ENCODE data around the gene PPP1R15B.
A peak's percentile ranks its signal among the peaks of the same experiment; 100 is the strongest.

The PPP1R15B gene

DNA sequence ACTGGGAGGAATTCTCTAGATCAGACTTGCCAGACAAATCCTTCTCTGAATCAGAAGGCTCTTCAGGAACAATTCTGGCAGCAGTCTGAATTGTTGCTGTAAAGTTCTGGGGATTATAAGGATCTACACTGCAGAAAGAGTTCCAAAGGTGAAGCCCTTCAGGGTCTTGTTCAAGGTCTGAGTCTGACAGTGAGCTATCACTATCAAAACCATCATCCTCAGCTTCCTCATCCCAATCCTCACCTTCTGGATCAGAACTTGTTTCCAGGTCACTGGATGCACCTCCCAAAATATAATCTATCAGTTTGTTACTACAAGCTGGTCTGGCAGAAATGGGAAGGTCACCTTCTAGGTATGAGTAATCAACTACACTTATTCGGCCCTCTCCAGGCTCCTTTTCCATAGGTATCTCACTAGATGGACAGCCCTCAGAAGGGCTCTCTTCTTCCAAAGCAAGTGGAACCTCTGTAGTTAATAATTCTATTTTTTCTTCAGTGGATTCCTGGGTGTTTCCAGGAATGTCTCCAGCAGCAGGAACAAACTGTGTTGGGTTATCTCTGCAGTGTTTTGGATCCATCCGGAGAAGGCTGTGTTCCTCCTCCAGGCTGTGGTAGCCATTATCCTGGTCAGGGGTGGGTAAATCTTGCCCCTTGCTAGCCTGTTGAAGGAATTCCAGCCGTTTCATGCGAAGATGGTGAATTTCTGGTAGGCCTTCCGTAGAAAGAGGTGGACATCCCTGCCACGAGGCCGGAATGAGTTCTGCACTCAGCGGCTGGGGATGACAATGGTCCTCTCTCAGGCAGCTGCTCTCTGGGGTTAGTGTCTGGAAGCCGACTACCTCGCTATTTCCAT, 1.6 kb downstream of the PPP1R15B start:
- peak overlapping the region in 1 of 2 experiments; percentile 53 for H3K14ac ChIP-seq (ENCODE audit: low read length in 2 of 2)
- DNase-seq, result no peak
- peak overlapping the region; percentile 100 for H3K9ac ChIP-seq (ENCODE audit: low read length)
- H3K18ac ChIP-seq (ENCODE audit: low read depth in 1 of 2, low read length in 2 of 2), result peak overlapping the region in 1 of 2 experiments; percentile 37
- H3K36me3 ChIP-seq (ENCODE audit: control insufficient read depth in 1 of 2, insufficient read depth in 2 of 2, low read depth in 1 of 2, low read length in 2 of 2), result peaks cover 0 to 33% of the 10 kb centered on the region in 2 experiments
- H2AK5ac ChIP-seq (ENCODE audit: low read length, severe bottlenecking), result no peak overlapping the region
- no peak overlapping the region for H2BK5ac ChIP-seq (ENCODE audit: low read depth, low read length, poor library complexity, severe bottlenecking)
- H4K8ac ChIP-seq (ENCODE audit: low read length), result no peak overlapping the region
- peak overlapping the region; percentile 78 to 89 for H3K4me3 ChIP-seq (ENCODE audit: insufficient read depth in 1 of 2, low read depth in 1 of 2, low read length in 2 of 2)
- H2BK120ac ChIP-seq (ENCODE audit: low read depth, low read length), result no peak overlapping the region
- H2AFZ ChIP-seq (ENCODE audit: low read depth, low read length), result no peak overlapping the region
- H3K27ac ChIP-seq (ENCODE audit: low read length, poor library complexity, severe bottlenecking), result peak overlapping the region; percentile 99
- peak overlapping the region in 1 of 2 experiments; percentile 34 for H3K23ac ChIP-seq (ENCODE audit: low read length in 2 of 2)
- no peaks in the 10 kb centered on the region for H3K9me3 ChIP-seq (ENCODE audit: control insufficient read depth, low read length)
- H3K4me2 ChIP-seq (ENCODE audit: low read length, poor library complexity, severe bottlenecking), result peak overlapping the region; percentile 92
- WGBS, result under 1% methylated on average over 8 of the region's 10 CpGs
- no peaks in the 10 kb centered on the region for H3K27me3 ChIP-seq (ENCODE audit: control insufficient read depth in 1 of 2, insufficient read depth in 1 of 2, low read length in 2 of 2)
- H2BK15ac ChIP-seq (ENCODE audit: low read depth, poor library complexity, severe bottlenecking), result no peak overlapping the region
- H3K4ac ChIP-seq (ENCODE audit: low read depth in 1 of 2, low read length in 2 of 2), result peak overlapping the region in 1 of 2 experiments; percentile 91
- no peak overlapping the region for H2BK12ac ChIP-seq (ENCODE audit: low read length in 2 of 2)
- peaks cover 3% of the 10 kb centered on the region for H3K4me1 ChIP-seq (ENCODE audit: control insufficient read depth, insufficient read depth, low read depth, low read length)
- H3K79me1 ChIP-seq (replicated peaks; ENCODE audit: low read length, poor library complexity, severe bottlenecking), result peaks cover 5% of the 10 kb centered on the region
- no peak overlapping the region for H4K91ac ChIP-seq (ENCODE audit: low read length)

DNA sequence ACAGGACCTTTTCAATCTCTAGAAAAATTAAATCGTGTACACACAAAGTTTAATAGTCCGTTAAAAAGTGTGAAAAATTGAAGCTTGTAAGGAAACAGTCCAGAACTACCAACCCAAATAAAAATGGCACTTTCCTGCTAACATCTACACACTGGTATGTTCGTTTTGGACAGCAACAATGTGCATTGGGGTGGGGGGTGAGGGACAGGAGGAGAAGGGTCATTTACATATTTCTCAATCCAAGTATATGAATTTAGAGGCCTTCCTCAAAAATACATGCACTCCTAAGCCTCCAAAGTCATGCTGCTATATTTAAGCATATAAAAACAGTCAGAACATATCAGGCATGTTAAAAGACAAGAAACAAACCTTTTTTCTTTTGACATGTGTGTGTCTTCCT, 2.5 kb downstream of the PPP1R15B start:
- no peak overlapping the region for H2AK5ac ChIP-seq (ENCODE audit: low read length, severe bottlenecking)
- H3K9ac ChIP-seq (ENCODE audit: low read length), result peak overlapping the region; percentile 100
- no peak overlapping the region for H2BK5ac ChIP-seq (ENCODE audit: low read depth, low read length, poor library complexity, severe bottlenecking)
- no peaks in the 10 kb centered on the region for H3K27me3 ChIP-seq (ENCODE audit: control insufficient read depth in 1 of 2, insufficient read depth in 1 of 2, low read length in 2 of 2)
- peak overlapping the region in 1 of 2 experiments; percentile 68 for H3K14ac ChIP-seq (ENCODE audit: low read length in 2 of 2)
- peak overlapping the region; percentile 56 to 89 for H3K4me3 ChIP-seq (ENCODE audit: insufficient read depth in 1 of 2, low read depth in 1 of 2, low read length in 2 of 2)
- H3K4me2 ChIP-seq (ENCODE audit: low read length, poor library complexity, severe bottlenecking), result peak overlapping the region; percentile 92
- H4K8ac ChIP-seq (ENCODE audit: low read length), result no peak overlapping the region
- H3K23ac ChIP-seq (ENCODE audit: low read length in 2 of 2), result peak overlapping the region in 1 of 2 experiments; percentile 20
- no peak overlapping the region for H4K91ac ChIP-seq (ENCODE audit: low read length)
- H3K9me3 ChIP-seq (ENCODE audit: control insufficient read depth, low read length), result no peaks in the 10 kb centered on the region
- WGBS, result no CpG with 5 or more reads among the region's 3 CpGs
- no peak overlapping the region for H2BK12ac ChIP-seq (ENCODE audit: low read length in 2 of 2)
- no peak overlapping the region for H2BK15ac ChIP-seq (ENCODE audit: low read depth, poor library complexity, severe bottlenecking)
- H2BK120ac ChIP-seq (ENCODE audit: low read depth, low read length), result no peak overlapping the region
- no peak overlapping the region for H2AFZ ChIP-seq (ENCODE audit: low read depth, low read length)
- peaks cover 2 to 43% of the 10 kb centered on the region in 2 experiments for H3K36me3 ChIP-seq (ENCODE audit: control insufficient read depth in 1 of 2, insufficient read depth in 2 of 2, low read depth in 1 of 2, low read length in 2 of 2)
- H3K79me1 ChIP-seq (replicated peaks; ENCODE audit: low read length, poor library complexity, severe bottlenecking), result peaks cover 5% of the 10 kb centered on the region
- H3K18ac ChIP-seq (ENCODE audit: low read depth in 1 of 2, low read length in 2 of 2), result no peak overlapping the region
- no peak overlapping the region for H3K4ac ChIP-seq (ENCODE audit: low read depth in 1 of 2, low read length in 2 of 2)
- H3K27ac ChIP-seq (ENCODE audit: low read length, poor library complexity, severe bottlenecking), result no peak overlapping the region
- peaks cover 3% of the 10 kb centered on the region for H3K4me1 ChIP-seq (ENCODE audit: control insufficient read depth, insufficient read depth, low read depth, low read length)
- DNase-seq, result peak; percentile 37

DNA sequence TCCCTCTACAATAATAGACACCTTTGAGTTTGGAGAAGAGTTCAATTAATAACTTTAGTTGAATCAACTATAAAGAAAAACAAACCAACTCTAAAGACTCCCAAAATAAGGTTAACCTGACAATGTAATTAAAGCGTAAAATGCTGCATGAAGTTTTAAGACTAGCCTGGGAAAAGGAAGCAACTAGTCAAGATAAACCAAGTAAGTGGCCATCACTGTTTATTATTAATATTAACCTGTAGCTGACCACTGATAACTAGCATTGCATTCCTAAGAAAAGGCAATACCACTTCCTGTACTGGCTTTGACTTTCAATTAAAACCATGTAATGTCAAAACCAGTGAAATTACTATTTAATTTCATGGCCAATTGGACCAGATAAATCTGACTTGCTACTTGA, 3.0 kb downstream of the PPP1R15B start:
- Histone ChIP-seq H3K9ac (ENCODE audit: low read length) (peak overlapping the region; percentile 100), H3K23ac (ENCODE audit: low read length in 2 of 2) (no peak overlapping the region), H3K14ac (ENCODE audit: low read length in 2 of 2) (no peak overlapping the region), H2BK5ac (ENCODE audit: low read depth, low read length, poor library complexity, severe bottlenecking) (no peak overlapping the region), H3K9me3 (ENCODE audit: control insufficient read depth, low read length) (no peaks in the 10 kb centered on the region), H3K18ac (ENCODE audit: low read depth in 1 of 2, low read length in 2 of 2) (no peak overlapping the region), H2BK15ac (ENCODE audit: low read depth, poor library complexity, severe bottlenecking) (no peak overlapping the region), H2BK120ac (ENCODE audit: low read depth, low read length) (no peak overlapping the region), H3K4me2 (ENCODE audit: low read length, poor library complexity, severe bottlenecking) (peak overlapping the region; percentile 42), H3K27ac (ENCODE audit: low read length, poor library complexity, severe bottlenecking) (no peak overlapping the region), H2AK5ac (ENCODE audit: low read length, severe bottlenecking) (no peak overlapping the region), H2AFZ (ENCODE audit: low read depth, low read length) (no peak overlapping the region), H4K91ac (ENCODE audit: low read length) (no peak overlapping the region), H3K4me3 (ENCODE audit: insufficient read depth in 1 of 2, low read depth in 1 of 2, low read length in 2 of 2) (peak overlapping the region in 1 of 2 experiments; percentile 89), H4K8ac (ENCODE audit: low read length) (no peak overlapping the region), H3K27me3 (ENCODE audit: control insufficient read depth in 1 of 2, insufficient read depth in 1 of 2, low read length in 2 of 2) (no peaks in the 10 kb centered on the region), H3K4ac (ENCODE audit: low read depth in 1 of 2, low read length in 2 of 2) (no peak overlapping the region), H3K79me1 (replicated peaks; ENCODE audit: low read length, poor library complexity, severe bottlenecking) (peaks cover 5% of the 10 kb centered on the region), H3K36me3 (ENCODE audit: control insufficient read depth in 1 of 2, insufficient read depth in 2 of 2, low read depth in 1 of 2, low read length in 2 of 2) (peaks cover 4 to 48% of the 10 kb centered on the region in 2 experiments), H2BK12ac (ENCODE audit: low read length in 2 of 2) (no peak overlapping the region), H3K4me1 (ENCODE audit: control insufficient read depth, insufficient read depth, low read depth, low read length) (peaks cover 3% of the 10 kb centered on the region)
- WGBS, result no CpG with 5 or more reads among the region's 1 CpG
- no peak for DNase-seq

DNA sequence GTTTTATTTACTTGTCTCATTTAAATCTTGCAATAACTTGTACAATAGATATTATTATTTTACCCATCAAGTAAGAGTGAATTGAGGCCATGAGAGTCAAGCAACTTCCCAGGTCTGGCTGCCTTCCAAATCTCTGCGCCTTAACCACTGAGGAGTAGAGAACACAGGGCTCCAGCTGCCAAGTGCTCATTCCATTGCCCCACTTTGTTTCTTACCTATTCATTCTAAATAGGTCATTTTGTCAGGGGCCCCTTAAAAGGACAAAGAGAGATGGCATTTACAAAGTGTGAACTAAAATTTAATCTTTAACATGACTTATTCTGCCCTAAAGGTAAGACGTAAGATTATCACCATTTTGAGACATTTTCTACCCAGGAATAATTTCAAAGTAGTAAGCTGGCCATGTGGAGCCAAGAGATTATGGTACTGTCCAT, 3.5 kb downstream of the PPP1R15B start:
- Histone ChIP-seq H2BK120ac (ENCODE audit: low read depth, low read length) (no peak overlapping the region), H3K9ac (ENCODE audit: low read length) (peak overlapping the region; percentile 100)

More for the DNA sequence above, 3.5 kb downstream of the PPP1R15B start:
- H3K4me2 ChIP-seq (ENCODE audit: low read length, poor library complexity, severe bottlenecking), result peak overlapping the region; percentile 18
- 6% methylated on average over 2 of the region's 2 CpGs for WGBS
- DNase-seq, result peak; percentile 70
- H2AK5ac ChIP-seq (ENCODE audit: low read length, severe bottlenecking), result no peak overlapping the region
- no peaks in the 10 kb centered on the region for H3K9me3 ChIP-seq (ENCODE audit: control insufficient read depth, low read length)
- H3K4me3 ChIP-seq (ENCODE audit: insufficient read depth in 1 of 2, low read depth in 1 of 2, low read length in 2 of 2), result peak overlapping the region in 1 of 2 experiments; percentile 89
- H3K36me3 ChIP-seq (ENCODE audit: control insufficient read depth in 1 of 2, insufficient read depth in 2 of 2, low read depth in 1 of 2, low read length in 2 of 2), result peaks cover 4 to 53% of the 10 kb centered on the region in 2 experiments
- peaks cover 5% of the 10 kb centered on the region for H3K79me1 ChIP-seq (replicated peaks; ENCODE audit: low read length, poor library complexity, severe bottlenecking)
- H4K91ac ChIP-seq (ENCODE audit: low read length), result no peak overlapping the region
- H2BK15ac ChIP-seq (ENCODE audit: low read depth, poor library complexity, severe bottlenecking), result no peak overlapping the region
- H3K14ac ChIP-seq (ENCODE audit: low read length in 2 of 2), result no peak overlapping the region
- no peak overlapping the region for H4K8ac ChIP-seq (ENCODE audit: low read length)
- no peak overlapping the region for H2AFZ ChIP-seq (ENCODE audit: low read depth, low read length)
- no peak overlapping the region for H3K23ac ChIP-seq (ENCODE audit: low read length in 2 of 2)
- H3K4ac ChIP-seq (ENCODE audit: low read depth in 1 of 2, low read length in 2 of 2), result no peak overlapping the region
- no peak overlapping the region for H3K27ac ChIP-seq (ENCODE audit: low read length, poor library complexity, severe bottlenecking)
- no peak overlapping the region for H3K18ac ChIP-seq (ENCODE audit: low read depth in 1 of 2, low read length in 2 of 2)
- no peak overlapping the region for H2BK5ac ChIP-seq (ENCODE audit: low read depth, low read length, poor library complexity, severe bottlenecking)
- H3K27me3 ChIP-seq (ENCODE audit: control insufficient read depth in 1 of 2, insufficient read depth in 1 of 2, low read length in 2 of 2), result no peaks in the 10 kb centered on the region
- no peak overlapping the region for H2BK12ac ChIP-seq (ENCODE audit: low read length in 2 of 2)
- H3K4me1 ChIP-seq (ENCODE audit: control insufficient read depth, insufficient read depth, low read depth, low read length), result peaks cover 3% of the 10 kb centered on the region

All from mesenchymal stem cell (in vitro differentiated cells and primary cell).